ENCODE results near the gene PAK1.

Gene PAK1

GRCh38 chr11:77372726-77373125, 101.2 kb downstream of the PAK1 start:
- DNase-seq (ENCODE audit: low read depth in 2 of 2): no peak

GRCh38 chr11:77371646-77372045, 102.2 kb downstream of the PAK1 start:
- no peak for DNase-seq (ENCODE audit: low read depth in 2 of 2)

DNA sequence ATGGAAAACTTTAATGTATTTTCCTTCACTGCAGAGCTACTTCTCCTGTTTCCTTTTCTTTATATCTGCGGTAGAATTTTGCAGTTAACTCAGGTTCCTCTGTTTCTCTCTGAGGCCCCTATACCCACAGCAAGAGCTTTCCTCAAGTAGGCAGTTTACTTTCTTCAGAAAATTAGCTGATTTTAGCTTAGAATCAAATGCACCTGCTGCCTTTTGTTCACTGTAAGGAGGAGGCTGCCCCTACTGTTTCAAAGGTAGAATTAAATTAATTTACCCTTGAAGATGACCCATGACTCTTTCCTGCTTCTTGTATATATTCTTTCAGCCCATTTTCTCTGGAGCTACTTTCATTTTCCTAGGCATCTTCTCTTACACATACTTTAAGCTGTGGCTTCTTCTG, 103.7 kb downstream of the PAK1 start:
- no peak for DNase-seq (ENCODE audit: low read depth in 2 of 2)

- no peak for DNase-seq (ENCODE audit: low read depth in 2 of 2)
Observed at GRCh38 chr11:77361184-77361583, 112.7 kb downstream of the PAK1 start.

GRCh38 chr11:77359481-77359880, 114.4 kb downstream of the PAK1 start:
- no peak for DNase-seq (ENCODE audit: low read depth in 2 of 2)

DNA sequence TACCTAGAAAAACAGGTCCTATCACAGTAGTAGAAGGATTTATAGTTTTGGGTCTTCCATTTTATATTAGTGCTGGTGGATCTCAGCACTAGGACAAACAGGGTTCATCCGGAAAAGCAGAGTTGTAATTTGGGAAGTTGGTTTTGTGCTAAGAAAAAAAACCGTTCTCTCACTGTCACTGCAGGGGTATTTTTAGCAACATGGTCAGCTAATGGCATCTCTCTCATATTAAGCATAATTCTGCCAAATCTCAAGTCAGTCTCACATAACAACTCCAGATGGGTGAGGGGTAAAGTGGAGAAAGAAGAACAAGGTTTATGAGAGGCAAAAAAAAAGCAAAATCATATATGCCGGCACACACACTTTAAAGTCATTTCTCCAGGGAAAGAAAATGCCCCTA, 120.8 kb downstream of the PAK1 start:
- DNase-seq (ENCODE audit: low read depth in 2 of 2): no peak

DNA sequence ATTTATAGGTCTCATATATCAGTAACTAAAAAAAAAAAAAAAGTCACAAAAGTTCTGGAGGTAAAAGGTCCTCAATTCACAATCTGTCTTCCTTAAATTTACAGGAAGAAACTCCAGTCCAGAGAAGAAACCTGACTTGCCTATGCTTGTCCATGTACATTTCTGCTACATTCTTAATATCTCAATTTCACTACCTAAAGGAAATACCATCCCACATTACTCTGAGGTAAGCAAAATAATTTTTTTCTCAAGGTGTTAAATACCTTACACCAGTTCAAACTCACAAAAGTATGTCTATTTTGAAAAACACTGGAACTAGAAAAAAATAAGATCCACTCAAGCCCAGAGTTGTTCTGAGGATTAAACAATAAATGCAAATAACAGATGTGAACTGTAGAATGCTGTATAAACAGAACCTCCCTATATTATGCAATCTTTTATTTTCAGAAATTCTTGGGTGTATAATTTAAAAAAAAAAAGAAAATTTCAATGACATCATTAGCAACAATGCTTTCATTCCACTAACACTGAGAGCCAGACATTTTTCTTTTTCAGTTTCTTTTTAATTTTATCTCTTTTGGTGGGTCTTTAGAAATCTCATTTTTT, 122.5 kb downstream of the PAK1 start:
- DNase-seq (ENCODE audit: low read depth in 2 of 2): no peak

DNA sequence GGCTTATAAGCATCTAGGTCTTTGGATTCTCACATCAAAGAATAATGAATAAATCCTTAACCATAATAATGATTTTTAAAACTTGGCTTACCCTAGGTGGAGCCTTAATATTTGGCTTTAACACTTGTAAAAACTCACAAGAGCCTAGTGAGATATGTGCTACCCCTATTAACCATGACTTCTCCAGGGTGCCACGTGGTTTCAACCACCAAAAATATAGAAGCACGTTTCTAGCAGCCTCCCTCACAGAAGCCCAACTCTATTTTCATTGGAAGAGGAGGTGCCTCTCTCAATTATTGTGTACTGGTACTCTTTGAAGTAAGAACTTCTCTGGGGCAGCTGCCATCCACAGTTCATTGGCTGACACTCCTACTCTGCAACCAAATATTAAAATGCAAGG, 125.9 kb downstream of the PAK1 start:
- DNase-seq (ENCODE audit: low read depth in 2 of 2): no peak

DNA sequence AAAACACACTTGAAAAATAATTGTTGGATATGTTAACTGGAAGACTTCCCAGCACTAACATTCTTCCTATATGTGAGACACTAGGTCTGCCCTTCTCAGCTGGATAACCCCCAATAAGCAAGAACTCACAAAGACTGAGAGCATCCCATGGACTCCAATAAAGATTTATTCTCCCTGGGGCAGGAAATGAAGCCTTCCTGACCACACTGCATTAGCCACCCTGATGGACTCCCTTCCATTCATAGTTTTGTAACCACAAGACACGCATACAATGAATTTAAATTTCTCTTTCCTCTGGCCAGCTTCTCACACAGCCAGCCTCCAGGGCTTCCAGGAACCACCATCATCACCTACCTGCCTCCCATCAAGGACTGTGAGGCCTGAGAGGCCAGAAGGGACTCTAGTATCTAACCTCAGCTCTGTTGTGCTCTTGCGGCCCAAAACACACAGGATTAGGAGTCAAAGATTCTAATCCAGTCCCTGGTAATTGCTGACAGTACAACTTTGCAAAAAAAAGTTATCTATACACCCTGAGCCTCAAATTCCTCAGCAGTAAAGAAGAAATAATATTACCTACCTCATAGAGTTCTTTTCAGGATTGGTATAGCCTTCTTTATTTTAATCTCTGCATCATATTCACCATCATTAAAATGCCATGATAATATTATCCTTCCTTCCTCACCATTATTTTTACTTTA, 126.8 kb downstream of the PAK1 start:
- no peak for DNase-seq (ENCODE audit: low read depth in 2 of 2)

GRCh38 chr11:77345621-77346020, 128.3 kb downstream of the PAK1 start:
- DNase-seq (ENCODE audit: low read depth in 2 of 2): no peak

GRCh38 chr11:77340501-77340900, 133.4 kb downstream of the PAK1 start:
- DNase-seq (ENCODE audit: low read depth in 2 of 2): no peak

DNA sequence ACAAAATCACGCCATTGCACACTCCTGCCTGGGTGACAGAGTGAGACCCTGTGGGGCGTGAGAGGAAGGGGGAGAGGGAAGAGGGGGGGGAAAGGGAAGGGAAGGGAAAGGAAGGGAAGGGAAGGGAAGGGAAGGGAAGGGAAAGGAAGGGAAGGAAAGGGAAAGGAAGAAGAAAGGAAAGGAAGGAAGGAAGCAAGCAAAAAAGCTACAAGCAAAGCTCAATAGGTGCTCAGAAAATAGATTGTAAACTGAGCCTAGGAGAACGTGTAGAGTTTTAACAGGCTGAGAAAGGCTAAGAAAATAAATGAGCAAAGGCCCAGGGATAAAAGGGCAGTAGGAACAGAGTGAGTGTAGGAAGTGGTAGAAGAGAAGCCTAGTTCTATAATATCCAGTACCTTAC, 141.6 kb downstream of the PAK1 start:
- no peak for DNase-seq (ENCODE audit: low read depth in 2 of 2)

DNA sequence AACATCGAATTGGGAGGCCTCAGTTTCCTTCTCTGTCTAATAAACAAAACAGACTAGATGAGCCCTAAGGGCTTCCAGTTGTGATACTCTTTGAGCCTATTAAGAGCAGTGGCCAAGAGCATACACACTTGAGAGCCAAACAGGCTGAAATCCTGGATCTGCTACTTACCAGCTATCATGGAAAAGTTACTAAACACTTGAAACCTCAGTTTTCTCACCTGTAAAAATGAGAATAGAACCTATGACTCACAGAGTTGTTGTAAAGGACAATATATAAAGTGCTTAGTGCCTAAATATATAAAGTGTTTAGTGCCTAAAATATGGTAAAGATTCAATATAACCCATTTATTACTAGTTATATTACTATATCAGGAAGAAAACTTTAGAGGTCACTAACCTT, 148.7 kb downstream of the PAK1 start:
- DNase-seq (ENCODE audit: low read depth in 2 of 2): no peak

GRCh38 chr11:77324508-77324907, 149.4 kb downstream of the PAK1 start:
- no peak for DNase-seq (ENCODE audit: low read depth in 2 of 2)

- DNase-seq (ENCODE audit: low read depth in 2 of 2): no peak
Observed at GRCh38 chr11:77322926-77323590, 150.8 kb downstream of the PAK1 start.

- no peak for DNase-seq (ENCODE audit: low read depth in 2 of 2)
Observed at GRCh38 chr11:77322506-77322905, 151.4 kb downstream of the PAK1 start.

DNA sequence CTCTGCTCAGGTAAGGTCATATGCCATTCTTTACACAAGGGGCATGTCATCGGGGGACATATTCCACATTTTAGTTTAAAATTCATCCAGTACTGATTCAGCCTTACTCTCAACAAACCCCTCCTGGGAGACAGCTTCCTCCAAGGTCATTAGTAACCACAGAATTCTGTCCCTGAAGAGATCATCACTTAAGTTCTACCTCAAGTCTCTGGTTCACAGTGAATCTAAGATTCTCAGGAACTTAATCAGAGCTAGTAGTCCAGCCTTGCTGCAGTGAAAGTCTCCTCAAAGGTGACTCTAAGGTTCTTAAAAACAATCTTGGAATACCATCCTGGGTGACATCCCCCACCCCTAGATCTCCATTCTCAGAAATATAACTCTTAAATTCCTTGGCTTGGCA, 153.5 kb downstream of the PAK1 start:
- DNase-seq (ENCODE audit: low read depth in 2 of 2): no peak

GRCh38 chr11:77318600-77318999, 155.3 kb downstream of the PAK1 start:
- no peak for DNase-seq (ENCODE audit: low read depth in 2 of 2)

DNA sequence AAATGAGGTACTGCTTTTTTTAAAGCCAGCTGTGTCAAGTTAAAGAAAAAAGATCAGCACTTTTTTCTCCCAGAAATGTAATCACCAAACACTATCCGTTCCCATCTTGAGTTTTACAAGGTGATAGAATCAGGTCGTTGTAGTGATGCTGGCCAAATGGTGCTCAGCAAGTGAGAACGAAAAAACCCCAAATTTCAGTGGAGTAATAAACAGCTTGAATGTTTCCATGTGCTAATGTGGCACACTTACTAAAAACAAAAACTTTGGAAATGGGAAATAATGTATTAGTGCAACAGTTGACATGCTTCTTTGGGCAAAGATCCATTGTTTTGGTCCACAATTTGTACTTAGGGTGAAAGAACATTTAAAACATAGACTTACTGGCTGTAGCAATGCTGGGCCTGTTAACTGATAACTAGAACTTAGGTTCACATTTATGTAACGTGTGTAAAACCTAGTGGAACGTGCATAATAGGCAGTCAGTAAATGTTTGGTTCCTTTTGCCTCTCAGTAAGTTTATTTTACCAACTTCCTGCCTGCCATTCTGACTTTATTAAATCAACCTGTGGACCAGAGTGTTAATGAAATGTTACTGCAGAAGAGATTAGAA, 157.1 kb downstream of the PAK1 start:
- DNase-seq (ENCODE audit: low read depth in 2 of 2): no peak

- no peak for DNase-seq (ENCODE audit: low read depth in 2 of 2)
Observed at GRCh38 chr11:77312107-77312506, 161.8 kb downstream of the PAK1 start.

GRCh38 chr11:77311701-77312100, 162.2 kb downstream of the PAK1 start:
- DNase-seq (ENCODE audit: low read depth in 2 of 2): no peak

- no peak for DNase-seq (ENCODE audit: low read depth in 2 of 2)
Observed at GRCh38 chr11:77310721-77311120, 163.2 kb downstream of the PAK1 start.

All from activated CD8-positive, alpha-beta memory T cell treated with anti-CD3 and anti-CD28 coated beads for 4 hours (primary cell).